Mesothelial cell of epicardium (in vitro differentiated cells): ENCODE measurements around the gene ERAS. TPM values are rescaled to one million over a fixed set of nuclear protein-coding genes. Genes with fewer than 3 reads are reported as not detected.

Experiments used
- DNase-seq, 2 experiments: peaks; one replicate each; pipeline ENCODE4 v3.0.0; 2021; ENCODE audit warnings: low spot score in 2 of 2; ENCODE audit not compliant: unreplicated experiment in 2 of 2
- H3K27ac Mint-ChIP-seq: 2 replicates; pipeline ENCODE4 v1.8.0; 2021; ENCODE audit warnings: mixed read lengths
- H3K27me3 Mint-ChIP-seq: 2 replicates; pipeline ENCODE4 v1.8.0; 2021; ENCODE audit warnings: low read depth, mixed read lengths
- H3K36me3 Mint-ChIP-seq: 2 replicates; pipeline ENCODE4 v1.8.0; 2021; ENCODE audit warnings: mixed read lengths
- H3K4me1 Mint-ChIP-seq: 2 replicates; pipeline ENCODE4 v1.8.0; 2021; ENCODE audit warnings: mixed read lengths
- H3K4me3 Mint-ChIP-seq: 2 replicates; pipeline ENCODE4 v1.8.0; 2021; ENCODE audit warnings: mild to moderate bottlenecking, moderate library complexity, mixed read lengths
- H3K9me3 Mint-ChIP-seq: 2 replicates; pipeline ENCODE4 v1.8.0; 2021; ENCODE audit warnings: mixed read lengths
- CTCF ChIP-seq: fragments of 200-600 bp; sonication (generic); IDR thresholded peaks from one replicate; pipeline ENCODE4 v1.5.0; 2021; ENCODE audit warnings: antibody characterized with exemption; ENCODE audit not compliant: unreplicated experiment
- total RNA-seq: library from RNA; stranded (reverse); gene quantifications from 3 replicates; pipeline ENCODE4 v1.2.1, GENCODE V29; 2021

ERAS gene
- total RNA-seq, 1 donor from 2014 or later: 0.63 TPM

- Mint-ChIP-seq H3K9me3 (peaks cover 28% of the 10 kb centered on the region), H3K27ac (peak overlapping the region; percentile 99), H3K4me1 (peaks cover 10% of the 10 kb centered on the region), H3K27me3 (no peaks in the 10 kb centered on the region), H3K36me3 (peaks cover 9% of the 10 kb centered on the region), H3K4me3 (peak overlapping the region; percentile 93)
- DNase-seq: no peak
- TF ChIP-seq CTCF: no peak
Observed at GRCh38 chrX:48800574-48801279, 25.6 kb upstream of the ERAS start.

GRCh38 chrX:48801280-48802088 is 24.8 kb upstream of the ERAS start, which contains the start of gene HDAC6:
Gene HDAC6 (plus strand): TSS chrX:48802067. CDS start chrX:48802693, 626 bp downstream.
- H3K36me3 Mint-ChIP-seq: peaks cover 9% of the 10 kb centered on the region
- peaks cover 30% of the 10 kb centered on the region for H3K9me3 Mint-ChIP-seq
- no peak for TF ChIP-seq CTCF
- H3K4me3 Mint-ChIP-seq: peak within 1 kb of the TSS; percentile 93
- peaks cover 10% of the 10 kb centered on the region for H3K4me1 Mint-ChIP-seq
- DNase-seq: peak; percentile 90 to 91
- H3K27me3 Mint-ChIP-seq: no peaks in the 10 kb centered on the region
- peak within 1 kb of the TSS; percentile 99 for H3K27ac Mint-ChIP-seq

- no peaks in the 10 kb centered on the region for H3K27me3 Mint-ChIP-seq
- H3K36me3 Mint-ChIP-seq: peaks cover 9% of the 10 kb centered on the region
- DNase-seq: peak in 1 of 2 experiments; percentile 72
- peak overlapping the region; percentile 93 for H3K4me3 Mint-ChIP-seq
- H3K27ac Mint-ChIP-seq: peak overlapping the region; percentile 99
- no peak for TF ChIP-seq CTCF
- H3K4me1 Mint-ChIP-seq: peaks cover 10% of the 10 kb centered on the region
- H3K9me3 Mint-ChIP-seq: peaks cover 36% of the 10 kb centered on the region
Observed at GRCh38 chrX:48802089-48802904, 24.0 kb upstream of the ERAS start.

- peak overlapping the region; percentile 99 for H3K27ac Mint-ChIP-seq
Observed at GRCh38 chrX:48802905-48803200, 23.5 kb upstream of the ERAS start.

More at GRCh38 chrX:48802905-48803200, 23.5 kb upstream of the ERAS start:
- Mint-ChIP-seq H3K36me3 (peaks cover 9% of the 10 kb centered on the region), H3K9me3 (peaks cover 32% of the 10 kb centered on the region), H3K27me3 (no peaks in the 10 kb centered on the region), H3K4me3 (peak overlapping the region; percentile 93), H3K4me1 (peaks cover 10% of the 10 kb centered on the region)
- no peak for TF ChIP-seq CTCF
- DNase-seq: no peak
